ENCODE results near the gene PPFIA1.

The PPFIA1 gene

GRCh38 chr11:70298243-70298915 lies 27.9 kb downstream of the PPFIA1 start:
- DNase-seq: no peak

GRCh38 chr11:70299636-70300035 lies 29.1 kb downstream of the PPFIA1 start:
- DNase-seq: no peak

GRCh38 chr11:70301191-70301590 lies 30.7 kb downstream of the PPFIA1 start:
- DNase-seq: no peak

GRCh38 chr11:70301721-70302418 lies 31.4 kb downstream of the PPFIA1 start:
- no peak for DNase-seq

- no peak for DNase-seq
Observed at GRCh38 chr11:70302419-70302752, 31.9 kb downstream of the PPFIA1 start.

GRCh38 chr11:70303070-70303469 lies 32.6 kb downstream of the PPFIA1 start:
- no peak for DNase-seq

- DNase-seq: no peak
Observed at GRCh38 chr11:70304208-70304603, 33.7 kb downstream of the PPFIA1 start.

GRCh38 chr11:70305501-70305900 lies 35.0 kb downstream of the PPFIA1 start:
- DNase-seq: no peak

GRCh38 chr11:70306586-70307033 lies 36.1 kb downstream of the PPFIA1 start:
- DNase-seq: no peak

- DNase-seq: no peak
Observed at GRCh38 chr11:70307176-70307575, 36.7 kb downstream of the PPFIA1 start.

- no peak for DNase-seq
Observed at GRCh38 chr11:70311616-70312015, 41.1 kb downstream of the PPFIA1 start.

- DNase-seq: no peak
Observed at GRCh38 chr11:70312401-70313357, 42.2 kb downstream of the PPFIA1 start.

GRCh38 chr11:70313945-70314344 lies 43.5 kb downstream of the PPFIA1 start:
- no peak for DNase-seq

- no peak for DNase-seq
Observed at GRCh38 chr11:70314730-70315129, 44.2 kb downstream of the PPFIA1 start.

GRCh38 chr11:70315716-70316115 lies 45.2 kb downstream of the PPFIA1 start:
- DNase-seq: no peak

- no peak for DNase-seq
Observed at GRCh38 chr11:70317581-70318305, 47.3 kb downstream of the PPFIA1 start.

GRCh38 chr11:70319396-70320076 lies 49.0 kb downstream of the PPFIA1 start:
- no peak for DNase-seq

GRCh38 chr11:70322666-70323065 lies 52.2 kb downstream of the PPFIA1 start:
- DNase-seq: no peak

GRCh38 chr11:70323806-70324205 lies 53.3 kb downstream of the PPFIA1 start:
- DNase-seq: no peak

- DNase-seq: no peak
Observed at GRCh38 chr11:70324376-70325115, 54.1 kb downstream of the PPFIA1 start.

GRCh38 chr11:70325824-70326223 lies 55.3 kb downstream of the PPFIA1 start:
- DNase-seq: no peak

Data from NCI-H446 (cell line).